Measurements from ENCODE around the gene WDFY4.

- TF ChIP-seq CTCF (conservative IDR thresholded peaks at IDR 0.05) (no peak), ZFX (IDR thresholded peaks at IDR 0.05) (no peak)
Observed at GRCh38 chr10:48941427-48942075, 256.9 kb downstream of the WDFY4 start.

All from C4-2B (cell line).